Right kidney (tissue), 1 donor: ENCODE data around the gene RAF1.
A peak's percentile ranks its signal among the peaks of the same experiment; 100 is the strongest.
"Not testable (repeated sequence)": the region's sequence is repeated elsewhere in the genome, so short reads cannot be mapped to it uniquely, and the experiment has no call there.

Experiments
- DNase-seq: peaks from one replicate; pipeline ENCODE4 v3.0.0-alpha.2; 2016

RAF1 gene

DNA sequence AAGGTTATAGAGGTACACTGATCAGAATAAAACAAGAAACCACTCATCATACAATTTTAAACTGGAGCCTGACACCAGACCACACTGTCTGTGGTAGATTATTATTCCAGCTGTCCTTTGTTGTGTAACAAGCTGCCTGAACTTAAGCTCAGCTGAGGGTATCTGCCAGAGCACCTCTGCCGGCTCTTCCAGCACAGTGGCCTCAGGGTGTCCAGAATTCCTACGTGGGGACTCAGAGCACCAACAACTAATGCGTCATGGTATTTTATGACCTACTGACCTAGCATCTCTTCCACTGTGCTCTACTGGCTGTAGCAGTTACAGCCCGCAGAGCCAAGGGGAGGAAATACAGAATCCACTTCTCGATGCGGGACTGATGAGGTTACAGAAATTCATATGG, 15.6 kb upstream of the RAF1 start:
- no peak for DNase-seq

DNA sequence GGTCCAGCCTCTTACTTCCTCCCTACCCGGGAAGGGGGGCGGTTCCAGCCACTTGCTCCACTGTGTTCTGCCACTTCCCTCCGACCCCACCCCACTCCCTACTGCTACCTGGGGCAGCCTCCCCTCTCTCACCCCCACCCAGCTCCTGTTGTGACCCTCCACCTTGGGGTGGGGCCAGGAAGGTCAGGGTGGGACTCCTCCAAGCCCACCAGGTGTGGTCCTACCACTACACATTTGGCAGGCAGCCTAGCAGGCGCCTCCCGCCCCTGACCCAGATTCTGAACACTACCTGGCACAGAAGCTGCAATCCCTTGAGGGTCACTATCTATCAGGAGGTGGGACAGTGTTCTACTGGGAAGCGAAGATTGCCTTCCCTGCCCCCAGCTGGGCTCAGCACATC, 13.7 kb upstream of the RAF1 start:
- no peak for DNase-seq

DNA sequence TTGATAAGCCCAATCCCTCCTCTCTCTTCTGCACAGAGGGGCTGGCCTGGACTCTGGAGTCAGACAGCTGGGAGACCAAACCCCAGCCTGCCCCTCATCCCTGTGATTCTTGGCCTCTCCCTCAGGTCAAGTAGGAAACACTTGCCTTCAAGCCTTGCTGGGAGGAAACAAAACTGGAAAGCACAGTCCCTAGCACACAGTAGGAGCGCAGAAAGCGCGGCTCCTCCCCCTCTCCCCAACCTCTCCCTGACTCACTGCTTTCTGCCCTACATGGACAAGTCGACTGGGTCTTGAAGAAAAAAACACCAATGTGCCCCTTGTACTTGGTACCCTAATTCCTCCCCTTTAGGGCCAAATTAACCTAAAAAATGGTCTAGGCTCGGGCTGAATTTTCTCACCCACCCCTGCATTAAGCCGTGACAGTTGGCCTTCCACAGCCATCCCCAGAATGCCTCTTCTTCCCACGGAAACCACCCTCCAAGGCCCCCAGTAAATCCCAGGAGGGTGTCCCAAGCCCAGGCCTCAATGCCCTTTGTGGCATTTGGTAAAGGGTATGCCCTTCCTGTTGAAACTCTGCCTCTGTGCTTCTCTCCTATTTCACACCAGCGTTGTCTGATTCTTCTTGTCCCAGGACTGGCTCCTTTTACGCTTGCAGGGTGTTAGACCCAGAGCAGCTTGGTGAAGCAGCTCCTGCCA, 11.3 kb upstream of the RAF1 start:
- DNase-seq: no peak

DNA sequence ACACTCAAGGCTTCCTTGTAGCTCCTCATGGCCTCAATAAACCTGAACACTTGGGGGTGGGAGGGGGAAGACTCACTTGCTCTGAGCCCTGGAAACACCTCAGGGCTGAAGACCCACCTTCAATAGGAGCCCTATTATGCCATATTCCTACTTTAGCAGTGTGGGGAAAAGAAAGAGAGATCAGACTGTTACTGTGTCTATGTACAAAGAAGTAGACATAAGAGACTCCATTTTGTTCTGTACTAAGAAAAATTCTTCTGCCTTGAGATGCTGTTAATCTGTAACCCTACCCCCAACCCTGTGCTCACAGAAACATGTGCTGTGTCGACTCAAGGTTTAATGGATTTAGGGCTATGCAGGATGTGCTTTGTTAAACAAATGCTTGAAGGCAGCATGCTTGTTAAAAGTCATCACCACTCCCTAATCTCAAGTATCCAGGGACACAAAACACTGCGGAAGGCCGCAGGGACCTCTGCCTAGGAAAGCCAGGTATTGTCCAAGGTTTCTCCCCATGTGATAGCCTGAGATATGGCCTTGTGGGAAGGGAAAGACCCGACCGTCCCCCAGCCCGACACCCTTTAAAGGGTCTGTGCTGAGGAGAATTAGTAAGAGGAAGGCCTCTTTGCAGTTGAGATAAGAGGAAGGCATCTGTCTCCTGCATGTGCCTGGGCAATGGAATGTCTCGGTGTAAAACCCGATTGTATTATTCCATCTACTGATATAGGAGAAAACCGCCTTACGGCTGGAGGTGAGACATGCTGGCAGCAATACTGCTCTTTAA, 10.2 kb upstream of the RAF1 start:
- not testable (repeated sequence) for DNase-seq

DNA sequence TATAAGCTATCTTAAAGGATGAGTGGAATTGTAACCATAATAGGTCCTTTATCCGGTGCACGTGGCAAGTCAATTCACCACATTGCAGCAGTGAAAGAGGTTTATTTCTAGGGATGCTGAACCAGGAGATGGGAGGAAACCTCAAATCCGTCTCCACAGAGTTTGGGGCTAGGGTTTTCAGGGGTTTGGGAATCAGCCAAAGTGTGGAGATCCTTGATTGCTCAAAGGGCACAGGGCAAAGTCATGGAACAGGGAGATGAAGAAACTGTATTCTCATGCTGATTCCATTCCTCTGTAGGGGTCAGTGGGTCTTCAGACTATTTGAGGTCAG, 7.2 kb upstream of the RAF1 start:
- DNase-seq: no peak

DNA sequence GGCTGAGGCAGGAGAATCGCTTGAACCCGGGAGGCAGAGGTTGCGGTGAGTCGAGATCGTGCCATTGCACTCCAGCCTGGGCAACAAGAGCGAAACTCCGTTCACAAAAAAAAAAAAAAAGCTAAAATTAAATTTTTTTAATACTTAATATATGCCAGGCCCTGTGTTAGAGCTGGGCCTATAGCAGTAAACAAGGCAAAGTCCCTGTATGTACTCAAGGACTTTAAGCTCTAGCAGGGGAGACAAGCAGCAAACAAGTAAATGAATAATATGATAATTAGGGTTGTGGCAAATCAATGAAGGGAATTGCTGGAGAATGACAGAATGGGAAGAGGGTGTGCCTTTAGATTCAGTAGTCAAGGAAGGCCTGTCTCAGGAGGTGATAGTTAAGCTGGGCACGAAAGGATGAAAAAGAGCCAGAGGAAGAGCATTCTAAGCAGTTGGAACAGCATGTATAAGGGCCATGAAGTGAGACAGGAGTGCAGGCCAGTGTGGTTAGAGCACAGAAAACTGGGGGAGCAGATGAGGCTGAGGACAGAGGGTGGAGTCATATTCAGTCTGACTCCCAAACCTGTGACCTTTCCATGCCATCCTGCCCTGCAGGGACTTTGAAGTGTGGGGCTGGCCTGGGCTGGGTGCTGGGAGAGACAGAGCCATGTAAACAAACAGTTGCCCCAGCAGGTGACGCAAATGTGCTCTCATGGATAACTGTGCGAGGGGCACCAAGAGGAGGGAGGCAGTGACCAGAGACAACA, 6.6 kb upstream of the RAF1 start:
- no peak for DNase-seq

DNA sequence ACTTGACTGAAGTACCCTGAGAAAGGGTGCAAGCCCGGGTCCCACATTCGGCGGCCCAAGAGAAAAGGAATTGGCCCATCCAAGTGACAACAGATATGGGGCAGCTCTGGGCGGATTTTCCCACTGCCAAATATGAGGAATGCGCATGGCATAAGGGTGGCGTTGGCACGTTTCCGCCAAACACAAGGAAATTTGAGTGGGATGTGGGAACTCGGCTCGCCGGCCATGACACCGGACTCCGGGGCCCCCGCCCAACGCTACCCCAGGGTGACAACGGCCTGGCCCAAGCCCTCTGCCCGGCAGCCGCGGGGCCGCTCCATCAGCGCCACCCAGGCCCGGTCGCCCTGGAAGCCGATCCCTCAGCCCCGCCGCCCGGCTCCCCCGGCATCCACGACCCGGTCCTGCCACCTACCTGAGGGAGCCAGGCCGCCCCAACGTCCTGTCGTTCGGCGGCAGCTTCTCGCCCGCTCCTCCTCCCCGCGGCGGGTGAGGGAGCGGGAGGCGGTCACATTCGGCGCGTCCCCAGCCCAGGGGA, 449 bp downstream of the RAF1 start:
- DNase-seq: peak; percentile 99

DNA sequence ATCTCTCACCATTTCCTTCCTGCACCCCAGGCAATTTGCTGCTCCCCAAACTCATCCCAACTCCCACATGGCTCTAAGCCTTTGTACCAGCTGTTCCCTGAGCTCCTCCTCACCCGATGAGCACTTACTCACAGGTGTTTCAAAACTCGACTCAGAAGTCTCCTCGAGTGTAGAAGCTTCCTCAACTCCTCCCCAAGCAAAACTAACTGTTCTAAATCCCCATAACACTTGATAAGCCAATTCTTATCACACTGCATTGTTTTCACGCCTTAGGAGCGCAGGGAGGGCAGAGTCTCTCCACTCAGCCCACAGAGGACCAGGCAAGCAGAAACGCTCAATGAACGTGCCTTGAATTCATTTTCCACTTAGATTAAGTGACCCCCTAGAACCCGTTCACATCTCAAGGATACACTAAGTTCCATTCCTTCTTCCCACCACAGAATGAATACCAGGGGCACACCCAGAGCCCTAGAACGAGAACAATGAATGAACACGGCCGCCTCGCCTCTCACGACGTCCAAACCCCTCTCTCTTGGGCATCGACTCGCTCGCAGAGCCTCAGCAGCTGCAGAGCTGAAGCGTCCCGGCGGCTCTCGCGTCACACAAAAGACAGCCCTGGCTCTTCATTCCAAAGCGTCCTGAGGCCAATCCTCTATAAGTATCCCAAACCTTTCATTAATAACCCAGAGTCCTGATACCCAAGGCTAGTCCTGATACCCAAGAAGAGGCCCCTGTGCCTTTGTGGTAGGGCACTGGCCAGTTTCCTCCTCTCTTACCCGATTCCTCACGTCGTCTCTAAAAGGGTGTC, 1.1 kb downstream of the RAF1 start:
- DNase-seq: peak; percentile 73

DNA sequence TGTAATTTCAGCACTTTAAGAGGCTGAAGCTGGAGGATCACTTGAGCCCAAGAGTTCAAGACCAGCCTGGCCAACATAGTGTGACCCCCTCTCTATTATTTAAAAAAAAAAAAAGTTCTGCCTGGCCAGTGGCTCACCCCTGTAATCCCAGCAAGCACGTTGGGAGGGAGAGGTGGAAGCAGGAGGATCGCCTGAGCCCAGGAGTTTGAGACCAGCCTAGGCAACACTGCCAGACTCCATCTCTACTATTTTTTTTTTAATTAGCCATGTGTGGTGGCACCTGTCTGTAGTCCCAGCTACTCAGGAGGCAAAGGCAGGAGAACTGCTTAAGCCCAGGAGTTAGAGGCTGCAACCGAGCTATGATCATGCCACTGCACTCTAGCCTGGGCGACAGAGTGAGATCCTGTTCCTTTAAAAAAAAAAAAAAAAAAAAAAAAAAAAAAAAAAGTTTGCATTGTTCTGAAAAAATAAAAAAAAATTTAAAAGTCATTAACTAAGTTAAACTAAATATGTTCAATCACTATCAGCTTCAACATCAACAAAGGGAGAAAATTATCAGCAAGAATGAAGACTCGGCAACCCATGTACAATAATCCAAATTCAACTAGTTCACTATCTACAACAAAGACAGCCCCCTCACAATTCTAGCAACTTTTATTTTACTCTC, 1.9 kb downstream of the RAF1 start:
- no peak for DNase-seq

DNA sequence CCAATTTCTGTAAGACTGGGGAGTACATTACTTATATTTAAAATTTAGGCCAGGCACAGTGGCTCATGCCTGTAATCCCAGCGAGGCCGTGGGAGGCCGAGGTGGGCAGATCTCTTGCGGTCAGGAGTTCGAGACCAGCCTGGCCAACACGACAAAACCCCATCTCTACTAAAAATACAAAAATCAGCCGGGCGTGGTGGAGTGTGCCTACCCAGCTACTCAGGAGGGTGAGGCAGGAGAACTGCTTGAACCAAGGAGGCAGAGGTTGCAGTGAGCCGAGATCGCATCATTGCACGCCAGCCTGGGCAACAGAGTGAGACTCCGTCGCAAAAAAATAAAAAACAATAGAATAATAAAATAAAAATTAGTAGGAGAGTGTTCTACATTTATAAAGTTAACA, 2.5 kb downstream of the RAF1 start:
- not testable (repeated sequence) for DNase-seq

DNA sequence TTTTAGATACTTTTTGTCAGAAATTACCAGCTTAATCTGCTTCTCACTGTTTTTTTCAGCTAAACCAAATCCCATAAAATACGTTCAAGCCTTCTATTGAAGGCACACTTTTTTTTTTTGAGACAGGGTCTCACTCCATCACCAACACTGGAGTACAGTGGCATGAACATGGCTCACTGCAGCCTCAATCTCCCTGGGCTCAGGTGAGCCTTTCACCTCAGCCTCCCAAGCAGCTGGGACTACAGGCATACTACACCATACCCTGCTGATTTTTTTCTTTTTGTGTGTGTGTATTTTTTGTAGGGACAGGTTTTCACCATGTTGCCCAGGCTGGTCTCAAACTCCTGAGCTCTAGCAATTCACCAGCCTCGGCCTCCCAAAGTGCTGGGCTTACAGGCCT, 3.7 kb downstream of the RAF1 start:
- DNase-seq: no peak

DNA sequence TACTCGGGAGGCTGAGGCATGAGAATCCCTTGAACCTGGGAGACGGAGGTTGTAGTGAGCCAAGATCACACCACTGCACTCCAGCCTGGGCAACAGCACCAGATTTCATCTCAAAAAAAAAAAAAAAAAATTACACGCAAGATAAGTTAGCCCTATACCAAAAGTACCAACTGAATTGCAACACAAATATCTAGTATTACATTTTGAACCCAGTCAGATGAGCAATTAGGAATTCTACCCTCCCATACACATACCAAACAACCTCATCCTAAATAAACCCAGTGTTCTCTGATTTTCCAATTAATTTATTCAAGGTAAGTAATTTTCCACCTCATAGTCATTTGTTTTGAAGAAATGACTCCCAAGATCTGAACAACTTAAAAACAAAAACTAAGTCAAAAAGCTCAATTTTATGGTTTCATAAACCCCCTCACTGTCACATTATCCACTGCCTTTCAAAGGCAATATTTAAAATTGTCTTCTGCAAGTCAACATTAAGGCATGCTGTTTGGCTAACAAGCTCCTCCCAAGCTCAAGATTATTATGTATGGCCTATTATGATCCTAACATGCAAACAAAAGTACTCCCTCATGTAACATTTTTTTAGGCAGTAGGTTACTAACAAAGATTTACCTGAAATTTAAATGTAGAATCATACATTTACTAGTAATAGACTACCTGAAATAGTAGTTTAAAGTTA, 4.5 kb downstream of the RAF1 start:
- DNase-seq: no peak

DNA sequence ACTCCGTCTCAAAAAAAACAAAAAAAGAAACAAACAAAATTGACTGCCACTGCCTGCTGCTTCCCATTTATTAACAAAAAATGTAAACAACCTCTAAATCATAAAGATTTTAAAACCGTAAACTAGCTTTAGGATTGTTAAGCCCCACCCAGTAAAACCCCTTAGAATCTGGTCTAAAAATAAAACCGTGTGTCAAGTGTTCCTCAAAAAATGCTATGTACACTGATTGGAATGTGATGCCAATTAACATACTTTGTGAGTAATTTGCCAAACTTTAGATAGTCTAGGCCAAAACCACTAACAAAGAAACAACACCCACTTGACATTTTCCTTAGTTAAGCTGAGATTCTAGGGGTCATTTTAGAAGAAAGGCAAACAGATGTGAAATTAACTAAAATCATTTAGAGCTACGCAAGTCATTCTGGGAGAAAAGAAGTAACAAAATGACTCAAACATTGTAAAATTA, 5.3 kb downstream of the RAF1 start:
- DNase-seq: no peak

DNA sequence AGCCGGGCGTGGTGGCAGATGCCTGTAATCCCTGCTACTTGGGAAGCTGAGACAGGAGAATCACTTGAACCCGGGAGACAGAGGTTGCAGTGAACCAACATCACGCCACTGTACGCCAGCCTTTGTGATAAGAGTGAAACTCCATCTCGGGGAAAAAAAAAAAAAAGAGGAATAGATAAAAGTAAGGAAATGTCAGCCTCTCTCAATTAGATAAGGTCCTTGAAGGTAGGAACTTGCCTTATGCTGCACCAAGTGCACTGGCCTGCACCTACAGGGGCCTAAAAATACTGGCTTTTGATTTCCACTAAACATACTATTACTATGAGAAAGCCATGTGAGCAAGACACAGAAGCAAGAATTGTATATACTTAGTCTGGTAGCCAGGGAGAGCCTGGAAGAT, 7.1 kb downstream of the RAF1 start:
- no peak for DNase-seq

DNA sequence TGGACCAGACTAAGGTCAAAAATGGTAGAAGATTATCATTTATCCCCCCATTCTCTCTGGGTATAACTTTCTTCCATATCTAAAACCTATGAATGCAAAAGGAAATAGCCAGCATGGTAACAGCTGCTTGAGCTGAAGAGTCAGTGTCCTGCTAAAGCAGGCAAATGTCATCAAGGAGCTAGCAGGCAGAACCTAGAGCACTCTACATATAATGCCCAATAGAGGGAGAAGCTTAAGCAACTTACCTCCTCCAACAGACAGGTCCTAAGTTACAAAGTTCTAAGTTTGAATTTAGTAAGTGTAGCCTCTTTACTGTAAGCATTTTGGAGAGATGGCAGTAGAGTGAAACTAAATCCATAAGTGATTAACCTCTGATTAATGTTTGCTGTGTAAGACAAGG, 7.7 kb downstream of the RAF1 start:
- DNase-seq: no peak

DNA sequence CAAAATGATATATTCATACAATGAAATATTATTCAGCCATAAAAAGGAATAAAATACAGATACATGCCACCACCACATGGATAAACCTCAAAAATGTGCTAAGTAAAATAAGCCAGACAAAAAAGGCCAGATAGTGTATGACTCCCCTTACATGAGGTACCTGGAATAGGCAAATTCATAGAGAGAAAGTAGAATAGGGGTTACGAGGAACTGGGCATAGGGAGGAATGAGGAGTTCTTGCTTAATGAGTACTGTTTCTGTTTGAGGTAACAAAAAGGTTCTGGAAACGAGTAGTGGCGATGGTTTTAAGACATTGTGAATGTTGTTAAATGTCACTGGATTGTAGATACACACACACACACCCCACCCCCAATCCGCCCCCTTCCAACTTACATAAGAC, 8.2 kb downstream of the RAF1 start:
- no peak for DNase-seq

DNA sequence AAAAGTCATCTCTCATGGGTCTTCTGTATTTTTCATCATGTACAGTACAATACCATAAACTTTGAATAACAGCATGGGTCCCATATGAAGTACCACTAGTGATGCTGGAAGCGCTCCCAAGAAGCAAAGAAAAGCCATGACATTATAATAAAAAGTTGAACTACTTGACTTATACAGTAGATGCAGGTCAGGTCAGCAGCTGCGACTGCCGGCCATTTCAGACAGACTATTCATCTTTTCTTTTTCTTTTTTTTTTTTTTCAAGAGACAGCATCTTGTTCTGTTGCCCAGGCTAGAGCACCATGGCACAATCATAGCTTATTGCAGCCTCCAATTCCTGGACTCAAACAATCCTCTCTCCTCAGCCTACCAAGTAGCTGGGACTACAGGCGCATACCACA, 10.2 kb downstream of the RAF1 start:
- peak; percentile 17 for DNase-seq

DNA sequence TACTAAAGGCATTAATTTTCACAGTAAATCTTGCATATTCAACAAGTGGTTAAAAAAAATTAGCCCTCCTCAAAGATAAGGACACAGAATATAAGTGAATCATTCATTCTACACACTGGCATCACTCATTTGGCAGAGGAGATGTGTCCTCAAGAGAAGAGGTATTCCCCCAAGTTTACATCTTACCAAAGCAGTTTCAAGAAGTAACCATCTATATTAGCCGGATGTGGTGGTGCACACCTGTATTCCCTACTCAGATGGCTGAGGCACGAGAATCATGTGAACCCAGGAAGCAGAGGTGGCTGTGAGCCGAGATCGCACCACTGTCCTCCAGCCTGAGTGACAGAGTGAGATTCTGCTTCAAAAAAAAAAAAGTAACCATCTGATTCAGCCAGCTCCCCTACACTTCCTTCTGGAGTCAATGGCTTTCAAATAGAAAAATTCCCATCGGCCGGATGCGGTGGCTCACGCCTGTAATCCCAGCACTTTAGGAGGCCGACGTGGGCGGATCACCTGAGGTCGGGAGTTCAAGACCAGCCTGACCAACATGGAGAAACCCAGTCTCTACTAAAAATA, 15.4 kb downstream of the RAF1 start:
- DNase-seq: no peak

DNA sequence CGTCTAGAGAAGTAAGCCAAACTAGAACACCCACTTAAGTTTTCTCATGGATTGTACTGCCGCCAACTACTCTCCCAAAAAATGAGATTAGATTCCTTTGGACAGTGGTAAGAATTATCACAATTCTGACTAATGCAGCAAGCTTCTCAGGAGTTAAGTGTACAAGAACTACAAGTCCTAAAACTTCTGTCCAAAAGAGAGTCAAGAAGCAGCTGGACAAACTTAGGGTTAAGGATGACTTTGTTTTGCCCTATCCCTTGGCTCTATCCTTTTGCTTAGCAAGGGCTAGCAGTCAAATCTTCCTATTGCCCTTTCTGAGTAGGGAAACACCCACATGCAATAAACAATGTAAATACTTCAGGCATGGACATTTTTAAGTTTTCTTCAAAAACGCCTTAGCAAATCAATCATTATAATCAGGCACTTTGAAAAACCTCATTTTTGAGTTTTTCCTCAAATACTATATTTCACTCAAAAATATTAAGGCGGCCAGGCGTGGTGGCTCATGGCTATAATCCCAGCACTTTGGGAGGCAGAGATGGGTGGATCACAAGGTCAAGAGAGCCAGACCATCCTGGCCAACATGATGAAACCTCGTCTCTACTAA, 19.5 kb downstream of the RAF1 start:
- no peak for DNase-seq

DNA sequence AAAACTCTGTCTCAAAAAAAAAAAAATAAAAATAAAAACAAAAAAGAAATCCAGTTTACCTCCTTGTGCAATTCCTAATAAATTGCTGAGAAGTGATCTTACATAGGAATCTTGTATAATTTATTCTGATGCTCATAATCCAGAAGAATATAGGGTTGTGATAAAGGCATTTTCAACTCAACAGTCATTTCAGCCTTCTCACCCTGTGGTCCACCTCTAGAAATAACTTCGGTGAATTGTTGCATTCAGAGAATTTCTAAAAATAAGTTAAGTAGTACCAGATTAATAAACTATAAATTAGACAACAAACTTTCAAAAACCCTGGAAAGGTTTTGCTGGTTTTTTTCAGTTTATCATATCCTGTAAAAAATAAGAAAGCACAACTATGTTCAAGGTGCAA, 20.2 kb downstream of the RAF1 start:
- no peak for DNase-seq
